Choroid plexus epithelial cell (primary cell): ENCODE data around the gene DOCK8.

Experiments
- DNase-seq: peaks from one replicate; pipeline ENCODE4 v3.0.0-alpha.2; 2010; ENCODE audit warnings: low read depth
- H3K4me3 ChIP-seq: 2 replicates; pipeline ENCODE4 v1.5.1; 2011; ENCODE audit warnings: low read depth, mild to moderate bottlenecking, control low read depth, low read length, moderate library complexity
- CTCF ChIP-seq: conservative IDR thresholded peaks from 2 replicates; pipeline ENCODE4 v1.5.1; 2011; ENCODE audit warnings: low read depth, mild to moderate bottlenecking, control low read depth, inconsistent platforms, low read length, moderate library complexity

DOCK8 gene

GRCh38 chr9:304519-305185 is 90.0 kb downstream of the DOCK8 start:
- no peak overlapping the region for H3K4me3 ChIP-seq
- DNase-seq: peak; percentile 44
- no peak for TF ChIP-seq CTCF

GRCh38 chr9:306907-307306 is 92.2 kb downstream of the DOCK8 start:
- H3K4me3 ChIP-seq: no peak overlapping the region
- no peak for TF ChIP-seq CTCF
- DNase-seq: no peak

GRCh38 chr9:311841-312240 is 97.2 kb downstream of the DOCK8 start:
- H3K4me3 ChIP-seq: no peak overlapping the region
- no peak for DNase-seq
- no peak for TF ChIP-seq CTCF

GRCh38 chr9:312596-313320 is 98.1 kb downstream of the DOCK8 start:
- DNase-seq: no peak
- no peak for TF ChIP-seq CTCF

GRCh38 chr9:316382-316965 is 101.8 kb downstream of the DOCK8 start:
- no peak for DNase-seq
- no peak for TF ChIP-seq CTCF
- H3K4me3 ChIP-seq: no peak overlapping the region

More at GRCh38 chr9:312596-313320, 98.1 kb downstream of the DOCK8 start:
- H3K4me3 ChIP-seq: no peak overlapping the region

- DNase-seq: no peak
- H3K4me3 ChIP-seq: no peak overlapping the region
- TF ChIP-seq CTCF: no peak
Observed at GRCh38 chr9:318646-319045, 104.0 kb downstream of the DOCK8 start.
